CD4-positive, alpha-beta T cell treated with Interleukin-17A for 1 hour (primary cell): Measurements from ENCODE around the gene SOS1.
"Not testable (repeated sequence)": the region's sequence is repeated elsewhere in the genome, so short reads cannot be mapped to it uniquely, and the experiment has no call there.

ENCODE experiments used
- DNase-seq: peaks from one replicate; pipeline ENCODE4 v3.0.0-alpha.2; 2020

SOS1 gene

GRCh38 chr2:39099310-39099869 is 21.5 kb downstream of the SOS1 start:
- DNase-seq, result no peak

- no peak for DNase-seq
Observed at GRCh38 chr2:39095624-39096023, 25.2 kb downstream of the SOS1 start.

GRCh38 chr2:39094717-39095363 is 26.0 kb downstream of the SOS1 start:
- DNase-seq, result no peak

- DNase-seq, result no peak
Observed at GRCh38 chr2:39093218-39093898, 27.5 kb downstream of the SOS1 start.

GRCh38 chr2:39091543-39091942 is 29.3 kb downstream of the SOS1 start:
- no peak for DNase-seq

- no peak for DNase-seq
Observed at GRCh38 chr2:39091063-39091462, 29.8 kb downstream of the SOS1 start.

GRCh38 chr2:39080152-39080551 is 40.7 kb downstream of the SOS1 start:
- DNase-seq, result no peak

- DNase-seq, result no peak
Observed at GRCh38 chr2:39069890-39070465, 50.9 kb downstream of the SOS1 start.

- peak; percentile 6 for DNase-seq
Observed at GRCh38 chr2:39069136-39069515, 51.7 kb downstream of the SOS1 start.

GRCh38 chr2:39068299-39069135 is 52.3 kb downstream of the SOS1 start:
- no peak for DNase-seq

GRCh38 chr2:39065616-39066015 is 55.2 kb downstream of the SOS1 start:
- DNase-seq, result no peak

- DNase-seq, result no peak
Observed at GRCh38 chr2:39062320-39062719, 58.5 kb downstream of the SOS1 start.

GRCh38 chr2:39061280-39061679 is 59.6 kb downstream of the SOS1 start:
- no peak for DNase-seq

- DNase-seq, result peak; percentile 77
Observed at GRCh38 chr2:39059366-39059952, 61.4 kb downstream of the SOS1 start.

- no peak for DNase-seq
Observed at GRCh38 chr2:39058101-39058500, 62.8 kb downstream of the SOS1 start.

- not testable (repeated sequence) for DNase-seq
Observed at GRCh38 chr2:39052665-39053064, 68.2 kb downstream of the SOS1 start.

- no peak for DNase-seq
Observed at GRCh38 chr2:39050109-39050508, 70.7 kb downstream of the SOS1 start.

GRCh38 chr2:39039072-39039471 is 81.8 kb downstream of the SOS1 start:
- DNase-seq, result no peak

GRCh38 chr2:39033980-39034379 is 86.9 kb downstream of the SOS1 start:
- DNase-seq, result no peak

- DNase-seq, result no peak
Observed at GRCh38 chr2:39027421-39027820, 93.4 kb downstream of the SOS1 start.

GRCh38 chr2:39024833-39025232 is 96.0 kb downstream of the SOS1 start:
- DNase-seq, result no peak

GRCh38 chr2:39023649-39024048 is 97.2 kb downstream of the SOS1 start:
- no peak for DNase-seq
